ENCODE measurements around the gene TRIM66.
A peak's percentile ranks its signal among the peaks of the same experiment; 100 is the strongest.

The TRIM66 gene

GRCh38 chr11:8705146-8705545 is 22.7 kb upstream of the TRIM66 start:
- Histone ChIP-seq H3K36me3 (ENCODE audit: low read depth) (peaks cover 77% of the 10 kb centered on the region), H3K27ac (ENCODE audit: poor library complexity, severe bottlenecking) (no peak overlapping the region), H3K27me3 (ENCODE audit: insufficient read depth, poor library complexity, severe bottlenecking) (no peaks in the 10 kb centered on the region), H3K9me3 (ENCODE audit: severe bottlenecking) (no peaks in the 10 kb centered on the region), H3K4me1 (ENCODE audit: insufficient read depth, poor library complexity, severe bottlenecking) (peaks cover 4% of the 10 kb centered on the region), H3K4me3 (ENCODE audit: severe bottlenecking) (no peak overlapping the region)
- no peak for DNase-seq (ENCODE audit: low spot score)
- ATAC-seq (ENCODE audit: low read depth), result no peak
- TF ChIP-seq, protein P1, sequence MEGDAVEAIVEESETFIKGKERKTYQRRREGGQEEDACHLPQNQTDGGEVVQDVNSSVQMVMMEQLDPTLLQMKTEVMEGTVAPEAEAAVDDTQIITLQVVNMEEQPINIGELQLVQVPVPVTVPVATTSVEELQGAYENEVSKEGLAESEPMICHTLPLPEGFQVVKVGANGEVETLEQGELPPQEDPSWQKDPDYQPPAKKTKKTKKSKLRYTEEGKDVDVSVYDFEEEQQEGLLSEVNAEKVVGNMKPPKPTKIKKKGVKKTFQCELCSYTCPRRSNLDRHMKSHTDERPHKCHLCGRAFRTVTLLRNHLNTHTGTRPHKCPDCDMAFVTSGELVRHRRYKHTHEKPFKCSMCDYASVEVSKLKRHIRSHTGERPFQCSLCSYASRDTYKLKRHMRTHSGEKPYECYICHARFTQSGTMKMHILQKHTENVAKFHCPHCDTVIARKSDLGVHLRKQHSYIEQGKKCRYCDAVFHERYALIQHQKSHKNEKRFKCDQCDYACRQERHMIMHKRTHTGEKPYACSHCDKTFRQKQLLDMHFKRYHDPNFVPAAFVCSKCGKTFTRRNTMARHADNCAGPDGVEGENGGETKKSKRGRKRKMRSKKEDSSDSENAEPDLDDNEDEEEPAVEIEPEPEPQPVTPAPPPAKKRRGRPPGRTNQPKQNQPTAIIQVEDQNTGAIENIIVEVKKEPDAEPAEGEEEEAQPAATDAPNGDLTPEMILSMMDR (IDR thresholded peaks at IDR 0.05; ENCODE audit: poor library complexity, severe bottlenecking), result no peak

DNA sequence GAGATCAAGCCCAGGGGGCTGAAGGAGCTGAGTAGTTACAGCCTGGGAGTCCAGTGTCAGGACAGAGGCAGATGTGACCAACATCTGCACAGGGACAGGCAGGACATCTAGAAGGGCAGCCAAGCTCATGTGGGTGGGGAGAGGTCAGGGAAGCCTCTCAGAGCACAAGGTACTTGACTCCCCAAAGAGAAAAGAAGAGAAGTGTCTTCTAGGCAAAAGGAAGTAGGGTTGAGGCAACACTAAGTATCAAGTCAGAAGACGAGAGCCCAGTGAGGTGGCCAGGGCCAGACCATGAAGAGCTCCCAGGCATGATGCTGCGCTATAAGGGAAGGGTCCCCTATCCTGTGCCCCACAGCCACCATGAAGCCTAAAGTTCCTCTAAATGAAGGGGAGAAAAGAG is 21.7 kb upstream of the TRIM66 start:
- no peak for DNase-seq (ENCODE audit: low spot score)
- no peak for ATAC-seq (ENCODE audit: low read depth)
- Histone ChIP-seq H3K27me3 (ENCODE audit: insufficient read depth, poor library complexity, severe bottlenecking) (no peaks in the 10 kb centered on the region), H3K4me3 (ENCODE audit: severe bottlenecking) (no peak overlapping the region), H3K4me1 (ENCODE audit: insufficient read depth, poor library complexity, severe bottlenecking) (peaks cover 9% of the 10 kb centered on the region), H3K36me3 (ENCODE audit: low read depth) (peaks cover 77% of the 10 kb centered on the region), H3K27ac (ENCODE audit: poor library complexity, severe bottlenecking) (no peak overlapping the region), H3K9me3 (ENCODE audit: severe bottlenecking) (no peaks in the 10 kb centered on the region)
- TF ChIP-seq, protein P1 (IDR thresholded peaks at IDR 0.05; ENCODE audit: poor library complexity, severe bottlenecking), result no peak

DNA sequence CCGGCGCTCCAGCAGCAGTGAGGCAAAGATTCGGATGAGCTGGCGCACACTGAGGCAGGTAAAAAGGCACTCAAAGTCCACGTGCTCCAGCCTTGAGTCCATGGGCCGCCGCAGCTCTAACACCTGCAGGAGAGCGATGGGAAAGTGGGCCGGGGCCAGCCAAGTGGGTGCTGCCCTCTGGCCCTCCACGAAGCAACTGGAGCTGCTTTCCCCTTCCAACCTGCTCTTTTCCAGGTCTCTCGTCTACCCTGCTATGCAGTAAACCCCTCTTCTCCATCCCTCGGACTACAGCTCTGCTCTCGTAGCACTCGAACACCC is 20.1 kb upstream of the TRIM66 start:
- Histone ChIP-seq H3K9me3 (ENCODE audit: severe bottlenecking) (no peaks in the 10 kb centered on the region), H3K36me3 (ENCODE audit: low read depth) (peaks cover 82% of the 10 kb centered on the region), H3K27me3 (ENCODE audit: insufficient read depth, poor library complexity, severe bottlenecking) (no peaks in the 10 kb centered on the region), H3K27ac (ENCODE audit: poor library complexity, severe bottlenecking) (no peak overlapping the region), H3K4me1 (ENCODE audit: insufficient read depth, poor library complexity, severe bottlenecking) (peaks cover 9% of the 10 kb centered on the region), H3K4me3 (ENCODE audit: severe bottlenecking) (no peak overlapping the region)
- TF ChIP-seq, protein P1 (IDR thresholded peaks at IDR 0.05; ENCODE audit: poor library complexity, severe bottlenecking), result no peak
- DNase-seq (ENCODE audit: low spot score) (no peak), ATAC-seq (ENCODE audit: low read depth) (no peak)

GRCh38 chr11:8701891-8702597 is 19.6 kb upstream of the TRIM66 start:
- Histone ChIP-seq H3K4me1 (ENCODE audit: insufficient read depth, poor library complexity, severe bottlenecking) (peaks cover 9% of the 10 kb centered on the region), H3K9me3 (ENCODE audit: severe bottlenecking) (no peaks in the 10 kb centered on the region), H3K27me3 (ENCODE audit: insufficient read depth, poor library complexity, severe bottlenecking) (no peaks in the 10 kb centered on the region), H3K27ac (ENCODE audit: poor library complexity, severe bottlenecking) (no peak overlapping the region), H3K4me3 (ENCODE audit: severe bottlenecking) (no peak overlapping the region), H3K36me3 (ENCODE audit: low read depth) (peaks cover 87% of the 10 kb centered on the region)
- ATAC-seq (ENCODE audit: low read depth), result no peak
- DNase-seq (ENCODE audit: low spot score), result no peak
- TF ChIP-seq, protein P1 (IDR thresholded peaks at IDR 0.05; ENCODE audit: poor library complexity, severe bottlenecking), result no peak

- DNase-seq (ENCODE audit: low spot score), result peak; percentile 66
- no peak overlapping the region for H3K4me3 ChIP-seq (ENCODE audit: severe bottlenecking)
- H3K27ac ChIP-seq (ENCODE audit: poor library complexity, severe bottlenecking), result peak overlapping the region; percentile 46
Observed at GRCh38 chr11:8699903-8700302, 17.4 kb upstream of the TRIM66 start.

More at GRCh38 chr11:8699903-8700302, 17.4 kb upstream of the TRIM66 start:
- H3K4me1 ChIP-seq (ENCODE audit: insufficient read depth, poor library complexity, severe bottlenecking), result peaks cover 9% of the 10 kb centered on the region
- H3K36me3 ChIP-seq (ENCODE audit: low read depth), result peaks cover 91% of the 10 kb centered on the region
- H3K9me3 ChIP-seq (ENCODE audit: severe bottlenecking), result no peaks in the 10 kb centered on the region
- H3K27me3 ChIP-seq (ENCODE audit: insufficient read depth, poor library complexity, severe bottlenecking), result no peaks in the 10 kb centered on the region
- TF ChIP-seq, protein P1 (IDR thresholded peaks at IDR 0.05; ENCODE audit: poor library complexity, severe bottlenecking), result no peak
- peak; percentile 39; the same call in 2 of the 3 replicates for ATAC-seq (ENCODE audit: low read depth)

Measured in RWPE2 (cell line).